NCI-H526 treated with DMSO at 0.1 percent for 48 hours (cell line): ENCODE measurements around the gene GJA10.

Experiments used
- DNase-seq: peaks from one replicate; lab custom pipeline; 2025; lab: John Stamatoyannopoulos, UW

The GJA10 gene

DNA sequence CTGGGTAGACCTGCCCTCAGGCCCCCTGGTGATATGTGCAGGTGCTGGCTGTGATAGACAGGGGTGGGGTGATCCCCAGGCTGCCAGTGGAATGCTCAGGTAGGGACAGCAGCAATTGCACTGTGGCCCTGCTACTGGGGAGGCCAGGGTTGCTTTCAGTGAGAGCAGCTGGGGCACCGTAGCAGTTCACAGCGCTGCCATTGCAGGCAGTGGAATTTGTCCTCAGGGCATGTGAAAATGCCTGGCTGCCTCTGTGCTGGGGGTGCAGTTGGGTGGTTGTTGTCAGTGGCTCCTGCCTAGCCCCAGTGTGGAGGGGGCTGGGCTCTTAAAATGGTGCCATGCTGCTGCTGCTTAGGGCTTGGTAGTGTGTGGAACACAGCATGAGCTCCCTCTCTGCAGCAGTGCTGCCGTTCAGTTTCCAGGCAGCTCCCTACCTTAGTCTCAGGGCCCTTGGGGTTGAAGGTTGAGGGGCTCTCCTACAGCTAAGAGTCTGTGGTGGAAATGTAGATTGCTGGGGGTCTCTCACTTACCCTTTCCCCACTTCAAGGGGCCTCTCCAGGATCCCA, 23.6 kb downstream of the GJA10 start:
- DNase-seq = no peak

DNA sequence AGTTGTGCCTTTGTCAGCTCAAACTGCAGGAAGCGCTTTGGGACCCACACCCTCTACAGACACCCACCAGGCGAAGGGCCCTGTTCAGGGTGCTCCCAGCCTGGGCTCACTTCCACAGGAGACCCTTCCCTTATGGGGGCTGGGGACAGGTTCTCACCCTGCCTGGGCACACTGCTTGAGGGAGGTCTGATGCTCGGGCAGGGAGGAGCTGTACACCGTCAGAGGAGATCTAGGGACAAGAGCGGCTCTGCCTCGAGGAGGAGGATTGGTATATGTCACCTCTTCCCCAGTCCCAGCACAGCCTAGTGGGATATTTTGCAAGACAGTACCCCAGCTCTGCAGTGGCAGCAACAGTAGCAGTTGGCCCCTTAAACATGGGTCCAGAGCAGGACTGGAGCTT, 26.9 kb downstream of the GJA10 start:
- DNase-seq = no peak

DNA sequence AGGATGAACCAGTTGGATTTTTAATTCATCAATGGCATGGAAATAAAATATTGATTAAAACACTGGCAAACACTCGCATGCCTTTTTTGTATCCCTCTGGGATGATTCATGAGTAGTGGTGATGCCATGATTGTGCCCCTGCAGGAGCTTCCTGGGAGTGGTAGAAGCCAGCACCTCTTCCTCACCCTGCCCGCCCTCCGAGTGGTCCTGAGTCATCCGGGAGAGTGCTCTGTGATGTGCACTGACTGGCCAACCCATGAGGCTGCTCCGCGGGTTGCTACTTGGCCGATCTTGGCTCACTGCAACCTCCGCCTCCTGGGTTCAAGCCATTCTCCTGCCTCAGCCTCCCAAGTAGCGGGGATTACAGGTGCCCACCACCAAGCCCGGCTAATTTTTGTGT, 27.4 kb downstream of the GJA10 start:
- DNase-seq = no peak

DNA sequence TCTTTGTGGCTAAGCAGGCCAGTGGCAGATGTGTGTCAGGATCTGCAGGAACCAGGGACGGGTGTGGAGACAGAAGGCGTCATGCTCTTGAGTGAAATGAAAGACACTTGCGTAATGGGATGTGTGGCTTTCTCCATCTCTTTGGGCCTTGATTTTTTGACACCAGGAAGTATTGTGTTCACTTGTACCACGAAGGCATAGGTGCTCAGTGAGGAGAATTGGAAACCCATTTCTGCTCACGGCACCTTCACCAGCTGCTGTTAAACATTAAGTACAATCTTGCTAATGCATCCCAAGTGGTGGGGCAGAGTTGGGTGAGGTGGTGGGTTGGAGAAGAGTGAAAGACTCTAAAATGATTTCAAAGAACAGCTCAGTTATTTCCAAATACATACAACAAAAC, 30.0 kb downstream of the GJA10 start:
- no peak for DNase-seq

DNA sequence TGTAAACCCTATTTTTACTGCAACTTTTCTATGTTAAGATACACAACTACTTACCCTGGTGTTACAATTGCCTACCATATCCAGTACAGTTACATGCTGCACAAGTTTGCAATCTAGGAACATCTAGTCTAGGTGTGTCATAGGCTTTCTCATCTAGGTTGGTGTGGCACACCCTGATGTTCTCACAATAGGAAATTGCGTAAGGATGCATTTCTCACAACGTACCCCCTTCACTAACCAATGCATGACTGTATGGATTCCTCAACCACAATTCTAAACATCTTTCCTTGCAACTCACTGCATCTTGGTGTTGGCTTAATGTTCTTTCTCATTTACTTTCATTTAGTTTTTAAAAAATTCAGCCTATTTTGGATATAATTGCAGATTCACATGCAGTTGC, 31.6 kb downstream of the GJA10 start:
- no peak for DNase-seq

DNA sequence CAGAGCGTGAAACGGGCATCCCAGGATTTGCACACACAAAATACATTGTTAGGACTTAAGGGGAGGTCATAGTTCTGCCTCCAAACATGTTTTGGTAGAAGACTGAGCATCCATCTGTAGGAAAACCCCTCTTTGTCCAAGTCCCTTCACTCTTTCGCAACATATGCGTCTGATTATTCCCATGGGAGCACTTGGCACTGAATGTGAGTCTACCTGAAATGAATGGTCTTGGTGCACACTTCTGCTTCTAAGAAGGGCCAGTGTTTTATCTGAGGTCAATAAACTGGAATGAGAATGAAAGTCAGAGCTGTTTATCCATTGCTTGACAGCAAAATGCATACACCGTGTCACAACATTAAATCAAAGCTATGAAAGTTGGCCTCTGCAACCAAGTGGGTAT, 33.0 kb downstream of the GJA10 start:
- DNase-seq = no peak

DNA sequence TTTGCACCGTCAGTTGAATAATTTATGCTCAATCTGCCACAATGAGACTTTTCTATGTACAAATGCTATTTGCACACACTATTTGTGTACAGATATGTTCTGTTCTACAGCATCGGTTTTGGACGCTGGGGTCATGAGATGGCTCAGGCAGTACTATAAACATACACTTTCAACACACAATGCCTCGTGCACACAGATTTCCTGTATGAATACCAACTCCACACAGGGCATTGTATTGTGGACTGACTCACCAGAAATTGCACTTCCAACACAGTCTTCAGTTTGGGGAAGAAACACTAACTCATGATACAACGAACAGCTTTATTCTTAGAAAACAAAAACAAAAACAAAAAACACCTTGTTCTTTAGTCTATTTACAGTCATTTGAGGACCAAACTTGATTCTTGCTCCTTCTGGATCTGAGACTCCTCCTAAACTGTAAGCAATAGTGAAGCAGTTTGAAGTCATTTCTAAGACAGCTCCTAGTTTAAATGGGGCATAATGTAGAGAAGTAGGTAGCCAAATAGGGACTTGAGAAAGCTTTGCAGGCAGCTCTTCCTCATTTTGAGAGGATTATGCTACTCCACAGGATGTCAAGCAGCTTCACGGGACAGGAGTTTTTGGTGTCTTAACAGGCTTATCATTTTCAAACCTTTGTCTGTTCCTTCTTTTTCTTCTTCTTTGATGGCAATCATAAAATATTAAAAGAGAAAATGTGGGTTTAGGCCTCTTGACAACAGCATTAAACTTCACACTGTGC, 33.7 kb downstream of the GJA10 start:
- DNase-seq = no peak

DNA sequence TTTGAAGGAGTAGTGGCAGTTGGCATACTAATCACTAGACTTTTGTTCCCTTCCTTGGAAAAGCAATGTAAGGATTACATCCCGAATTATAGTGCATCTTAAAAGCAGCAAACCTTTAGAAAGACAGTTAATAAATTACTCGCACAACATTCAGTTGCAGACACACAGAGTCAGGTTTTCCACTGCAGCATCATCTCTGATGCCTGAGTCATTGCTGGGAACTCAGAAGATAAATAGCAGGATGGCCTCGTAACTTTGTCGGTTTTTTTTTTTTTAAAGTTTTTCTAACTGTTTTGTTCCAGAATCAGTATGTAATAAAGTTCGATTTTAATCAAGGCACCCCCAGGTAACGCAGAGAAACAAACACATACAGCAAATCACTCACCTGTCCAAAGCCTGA, 34.3 kb downstream of the GJA10 start:
- no peak for DNase-seq

DNA sequence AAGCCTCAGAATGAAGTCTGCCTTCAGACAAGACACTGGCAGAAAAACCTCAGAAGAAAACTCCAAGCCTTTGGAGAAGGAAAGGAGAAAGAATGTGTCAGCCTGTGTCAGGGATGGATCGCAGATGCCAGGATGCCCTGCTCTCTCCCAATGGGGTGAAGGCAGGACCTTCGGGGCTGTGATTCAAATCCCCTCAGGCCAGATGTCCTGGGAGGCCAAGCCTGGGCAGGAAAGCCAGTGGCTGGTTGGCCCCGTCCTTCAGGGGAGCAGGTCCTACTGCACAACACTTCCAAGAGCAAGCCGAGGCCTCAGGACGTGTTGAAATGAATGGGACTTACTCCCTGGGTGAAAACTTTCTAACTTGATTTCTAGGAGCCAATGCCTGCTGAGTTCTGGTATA, 36.5 kb downstream of the GJA10 start:
- DNase-seq = no peak

DNA sequence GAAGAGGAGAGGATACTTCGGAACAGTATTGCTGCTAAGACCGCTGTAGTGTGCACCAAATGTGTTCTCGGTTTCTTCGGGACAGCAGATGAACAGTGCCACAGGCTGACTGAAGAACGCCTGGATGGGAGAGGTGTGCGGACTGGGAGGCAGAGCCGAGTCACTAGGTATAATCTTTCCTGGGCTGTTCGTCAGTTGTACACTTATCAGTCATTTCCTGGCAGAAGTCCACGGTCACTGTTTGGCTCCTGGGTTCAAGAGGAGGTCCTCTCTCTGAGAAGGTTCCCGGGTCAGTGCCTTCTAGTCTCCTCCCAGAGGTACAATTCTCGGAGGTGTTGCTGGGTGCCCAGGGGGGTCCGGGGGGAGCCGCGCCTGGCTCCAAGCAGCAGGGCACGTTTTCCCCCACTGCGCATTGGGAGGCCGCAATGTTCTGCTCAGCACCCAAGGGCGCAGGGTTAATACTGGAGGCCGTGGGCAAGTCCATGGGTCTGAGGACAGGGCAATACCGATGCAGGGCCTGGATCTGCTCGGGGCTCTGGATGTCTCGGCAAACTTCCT, 38.1 kb downstream of the GJA10 start:
- no peak for DNase-seq

DNA sequence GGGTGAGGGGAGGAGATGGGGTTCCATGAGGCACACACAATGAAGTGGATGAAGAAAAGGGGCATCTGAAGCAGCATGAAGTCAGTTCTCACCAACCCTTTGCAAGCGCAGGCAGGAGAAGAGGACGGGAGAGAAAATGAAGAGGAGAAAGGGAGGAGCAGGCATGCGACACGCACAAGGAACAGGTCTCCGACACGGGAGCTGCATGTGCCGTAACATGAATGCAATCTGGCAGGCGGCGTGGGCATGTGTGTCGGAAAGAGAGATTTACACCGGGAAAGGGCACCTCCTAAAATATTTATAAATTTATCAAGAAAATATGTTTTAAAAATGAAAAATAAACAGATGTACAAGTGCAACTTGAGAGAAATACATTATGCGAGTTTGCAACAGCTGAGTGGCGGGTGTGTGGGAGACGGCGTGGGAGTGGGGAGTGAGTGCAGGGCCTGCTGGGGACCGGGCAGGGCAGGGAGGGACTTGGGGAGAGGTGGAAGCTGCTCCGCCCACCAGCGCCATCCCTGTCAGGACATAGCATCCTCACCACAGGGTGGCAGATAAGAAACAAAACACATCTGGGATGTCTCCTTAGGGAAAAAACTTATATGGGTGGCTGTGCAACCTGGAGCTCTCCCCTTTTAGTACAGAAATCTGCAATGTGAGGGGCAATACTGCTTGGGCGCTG, 40.6 kb downstream of the GJA10 start:
- no peak for DNase-seq

DNA sequence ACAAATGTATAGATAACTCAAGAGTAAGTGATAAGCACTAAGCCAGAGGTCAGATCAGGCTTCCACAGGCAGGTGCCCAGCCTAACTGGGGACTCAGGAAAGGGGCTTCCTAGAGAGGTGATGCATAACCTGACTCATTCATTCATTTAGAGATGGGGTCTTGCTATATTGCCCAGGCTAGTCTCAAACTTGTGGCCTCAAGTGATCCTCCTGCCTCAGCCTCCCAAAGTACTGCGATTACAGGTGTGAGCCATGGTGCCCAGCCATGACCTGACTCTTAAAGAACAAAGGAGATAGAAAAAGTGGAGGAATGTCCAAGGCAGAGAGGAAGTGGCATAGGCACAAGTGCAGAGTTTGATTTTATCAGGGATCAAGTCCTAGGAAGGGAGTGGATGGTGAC, 41.9 kb downstream of the GJA10 start:
- DNase-seq = no peak

DNA sequence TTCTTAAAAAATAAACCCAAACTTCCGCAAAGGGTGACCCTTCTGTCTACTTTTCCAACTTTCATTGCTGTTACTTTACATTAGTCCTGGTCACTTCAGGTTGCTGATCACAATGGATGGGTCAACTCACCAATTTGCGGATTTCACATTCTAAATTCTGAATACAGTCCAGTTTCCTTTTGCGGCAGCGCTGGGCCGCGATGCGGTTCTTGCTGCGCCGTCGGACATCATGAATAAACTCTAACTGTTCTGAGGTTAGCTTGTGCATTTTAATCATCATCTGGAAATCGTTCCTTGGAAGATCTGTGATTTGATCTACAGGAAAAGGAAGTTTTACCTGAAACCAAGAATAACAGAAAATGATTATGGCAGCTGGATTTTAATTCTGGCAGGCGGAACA, 43.7 kb downstream of the GJA10 start:
- DNase-seq = no peak

DNA sequence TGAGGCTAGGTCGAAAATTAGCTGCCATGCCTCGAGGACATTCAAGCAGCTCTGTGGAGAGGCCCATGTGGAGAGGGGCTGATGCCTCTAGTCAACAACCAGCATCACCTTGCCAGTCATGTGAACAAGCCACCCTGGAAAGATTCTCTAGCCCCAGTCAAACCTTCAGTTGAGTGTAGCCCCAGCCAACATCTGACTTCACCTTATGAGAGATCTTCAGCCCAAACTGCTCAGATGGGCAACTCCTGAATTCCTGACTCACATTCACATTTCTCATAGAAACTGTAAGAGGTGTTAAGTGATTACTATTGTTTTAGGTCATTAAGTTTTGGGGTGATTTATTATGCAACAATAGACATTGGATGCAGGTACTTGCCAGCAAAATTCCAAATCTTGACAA, 44.9 kb downstream of the GJA10 start:
- DNase-seq = no peak

DNA sequence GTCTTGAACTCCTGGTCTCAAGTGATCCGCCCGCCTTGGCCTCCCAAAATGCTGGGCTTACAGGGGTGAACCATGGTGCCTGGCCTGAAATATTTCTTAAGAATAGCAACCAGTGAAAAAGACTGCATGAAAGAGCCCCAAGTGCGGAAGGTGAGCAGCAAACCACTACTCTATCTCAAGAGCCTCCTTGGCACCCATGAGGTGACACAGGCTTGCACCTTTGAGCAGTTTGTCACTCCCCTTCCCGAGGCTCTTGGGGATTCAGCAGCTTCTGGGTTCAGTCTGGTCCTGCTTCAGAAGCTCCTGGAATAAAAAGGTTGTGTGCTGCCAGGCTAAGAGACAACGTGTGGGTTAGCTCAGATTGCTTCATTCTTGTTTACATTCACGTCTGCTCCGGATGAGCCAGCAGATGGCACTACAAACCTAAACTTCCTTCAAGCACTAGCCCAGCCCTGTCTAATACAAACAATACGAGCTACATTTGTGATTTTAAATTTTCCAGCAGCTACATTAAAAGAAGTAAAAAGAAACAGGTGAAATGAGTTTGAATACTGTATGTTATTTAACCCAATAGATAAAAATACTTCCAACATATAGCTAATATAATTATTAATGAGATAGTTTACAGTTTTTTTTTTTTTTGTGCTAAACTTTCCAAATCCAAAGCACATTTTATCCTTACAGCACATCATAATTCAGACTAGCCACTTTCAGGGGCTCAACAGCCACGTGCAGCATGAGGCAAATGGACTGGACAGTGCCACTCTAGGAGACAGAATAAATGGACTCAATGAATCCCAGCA, 46.2 kb downstream of the GJA10 start:
- peak; percentile 68 for DNase-seq

DNA sequence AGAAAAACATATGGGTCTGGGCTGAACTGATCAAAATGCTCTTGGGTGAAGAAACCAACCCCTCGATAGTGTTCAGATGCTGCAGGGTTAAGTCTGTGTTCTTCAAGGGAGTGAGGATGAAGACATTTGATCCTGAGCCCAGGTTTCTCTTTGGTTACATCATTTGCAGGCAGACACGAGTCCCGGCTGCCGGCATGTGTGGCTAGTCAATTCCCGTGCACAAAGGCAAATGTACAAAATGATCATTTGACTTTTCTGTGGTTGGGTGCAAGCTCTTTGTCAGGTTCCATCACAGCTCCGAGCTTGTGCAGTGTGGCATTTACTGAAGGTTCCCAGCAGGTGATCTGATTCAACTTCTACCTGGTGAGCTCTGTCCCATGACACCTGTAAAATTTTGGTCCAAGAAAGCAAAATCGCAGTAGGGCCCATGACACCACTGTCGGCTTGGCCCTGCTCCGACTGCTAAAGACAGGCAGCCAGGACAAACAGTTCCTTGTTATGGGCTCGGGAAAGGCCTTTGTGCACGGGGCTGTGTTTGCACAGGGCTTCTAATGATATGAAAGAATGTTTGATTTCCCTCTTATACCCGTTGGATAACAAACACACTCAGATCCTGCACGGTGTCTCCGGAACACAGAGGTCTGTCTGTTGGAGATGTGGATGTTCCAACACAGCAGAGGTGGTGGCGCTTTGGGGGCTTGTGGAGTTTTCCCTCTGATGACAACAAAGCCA, 46.9 kb downstream of the GJA10 start:
- peak; percentile 52 for DNase-seq

DNA sequence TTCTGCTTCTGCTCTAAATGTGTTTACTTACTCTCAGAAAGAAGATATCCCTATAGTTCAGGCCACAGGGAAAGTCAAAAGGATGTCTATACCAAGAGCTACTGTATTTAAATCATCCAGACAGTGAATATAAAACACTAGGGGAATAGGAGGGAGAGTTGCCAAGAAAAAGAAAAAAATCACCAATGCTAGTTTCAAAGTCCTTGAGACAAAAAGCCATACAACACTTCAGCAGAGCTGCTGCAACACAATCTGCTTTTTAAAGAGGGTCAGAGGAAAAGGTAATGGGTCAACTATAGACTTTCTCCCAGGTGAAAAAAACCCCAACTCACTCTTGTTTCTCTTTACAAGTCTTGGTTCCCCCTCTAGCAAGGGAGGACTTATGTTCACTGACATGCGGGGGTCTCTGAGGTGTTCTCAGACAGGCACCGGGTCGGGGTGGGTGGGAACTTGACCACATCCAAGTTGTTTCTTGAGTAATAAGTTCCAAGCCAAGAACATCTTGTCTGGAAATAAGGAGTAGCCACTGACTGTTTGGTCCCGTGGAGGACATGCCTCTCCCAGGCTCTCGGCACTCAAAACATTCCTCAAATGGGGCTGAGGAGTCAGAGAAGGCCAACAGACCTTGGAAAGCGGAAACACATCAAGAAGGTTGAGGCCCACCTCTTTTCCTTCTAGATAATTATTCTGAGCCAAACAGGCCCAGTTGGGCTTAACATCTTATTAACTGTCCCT, 47.7 kb downstream of the GJA10 start:
- no peak for DNase-seq

DNA sequence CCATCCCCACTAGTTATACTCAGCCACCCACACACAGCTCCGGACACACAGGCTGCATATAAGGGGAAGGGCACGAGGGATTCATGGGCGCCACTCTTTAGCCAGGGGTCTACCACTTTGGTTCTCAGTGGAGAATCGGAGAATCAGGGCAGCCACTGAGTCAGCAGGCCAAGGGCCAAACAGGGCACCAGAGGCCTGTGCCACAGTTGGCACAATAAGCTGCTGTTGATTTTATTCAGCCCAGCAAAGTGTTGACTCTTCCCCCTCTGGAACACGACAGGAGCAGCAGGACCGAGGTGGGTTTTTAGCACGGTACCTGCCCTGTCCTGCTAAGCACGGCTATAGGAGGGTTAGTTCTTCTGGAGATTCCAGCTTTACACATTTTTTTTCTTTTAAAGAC, 48.3 kb downstream of the GJA10 start:
- no peak for DNase-seq

DNA sequence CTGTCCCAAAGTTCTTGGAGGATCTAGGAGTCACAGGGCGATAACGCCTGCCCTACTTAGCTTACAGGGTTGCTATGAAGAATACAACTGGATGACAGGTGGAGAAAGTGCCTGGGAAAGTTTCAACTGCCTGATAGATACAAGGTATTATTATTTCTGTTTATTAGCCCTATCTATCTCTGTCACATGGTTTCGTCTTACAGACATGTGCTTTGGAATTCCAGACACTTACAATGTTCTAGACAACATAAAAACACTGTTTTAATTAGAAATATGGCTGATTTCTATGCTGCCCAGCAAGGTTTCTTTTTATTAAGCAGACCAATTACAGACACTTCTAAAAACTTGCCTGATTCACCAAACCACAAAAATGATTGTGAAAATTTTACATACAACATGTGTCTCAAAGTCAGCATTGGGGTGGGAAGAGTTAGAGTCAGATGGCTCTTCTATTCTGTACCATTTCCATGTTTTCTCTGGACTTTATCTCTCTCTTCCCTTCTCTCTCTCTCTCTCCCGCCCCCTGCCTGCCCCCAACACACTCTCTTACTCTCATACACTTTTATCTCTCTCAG, 50.0 kb downstream of the GJA10 start:
- DNase-seq = no peak

DNA sequence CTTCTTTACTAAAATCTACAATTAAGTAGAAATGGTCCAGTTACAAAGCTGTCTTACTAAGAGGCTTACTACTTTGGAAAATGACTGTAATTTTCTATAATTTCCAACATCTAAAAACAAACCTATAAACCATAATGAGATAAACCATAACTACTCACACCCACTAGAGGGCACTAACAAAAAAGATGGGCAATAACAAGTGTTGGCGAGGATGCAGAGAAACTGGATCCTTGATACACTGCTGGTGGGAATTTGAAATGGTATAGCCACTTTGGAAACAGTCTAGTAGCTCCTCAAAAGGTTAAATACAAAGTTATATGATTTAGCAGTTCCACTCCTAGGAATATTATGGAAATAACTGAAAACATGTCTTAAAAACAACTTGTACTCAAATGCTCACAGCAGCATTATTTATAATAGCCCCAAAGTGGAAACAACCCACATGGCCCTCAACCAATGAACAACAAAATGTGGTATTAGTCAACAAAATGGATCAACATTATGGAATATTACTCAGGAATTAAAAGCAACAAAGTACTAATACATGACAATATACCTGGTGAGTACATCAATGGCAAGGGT, 50.6 kb downstream of the GJA10 start:
- no peak for DNase-seq
